Measurements from ENCODE around the gene ERAL1.

ERAL1 gene

GRCh38 chr17:28854457-28855335, at the start of gene ERAL1:
Gene ERAL1, plus strand, starts transcription at chr17:28855016. Its CDS starts 19 bp downstream, at chr17:28855035.
- H3K4me3 Mint-ChIP-seq: peak within 1 kb of the TSS; percentile 86 to 92 (median 91)
- H3K9me3 Mint-ChIP-seq: no peaks in the 10 kb centered on the region
- TF ChIP-seq, protein P1, sequence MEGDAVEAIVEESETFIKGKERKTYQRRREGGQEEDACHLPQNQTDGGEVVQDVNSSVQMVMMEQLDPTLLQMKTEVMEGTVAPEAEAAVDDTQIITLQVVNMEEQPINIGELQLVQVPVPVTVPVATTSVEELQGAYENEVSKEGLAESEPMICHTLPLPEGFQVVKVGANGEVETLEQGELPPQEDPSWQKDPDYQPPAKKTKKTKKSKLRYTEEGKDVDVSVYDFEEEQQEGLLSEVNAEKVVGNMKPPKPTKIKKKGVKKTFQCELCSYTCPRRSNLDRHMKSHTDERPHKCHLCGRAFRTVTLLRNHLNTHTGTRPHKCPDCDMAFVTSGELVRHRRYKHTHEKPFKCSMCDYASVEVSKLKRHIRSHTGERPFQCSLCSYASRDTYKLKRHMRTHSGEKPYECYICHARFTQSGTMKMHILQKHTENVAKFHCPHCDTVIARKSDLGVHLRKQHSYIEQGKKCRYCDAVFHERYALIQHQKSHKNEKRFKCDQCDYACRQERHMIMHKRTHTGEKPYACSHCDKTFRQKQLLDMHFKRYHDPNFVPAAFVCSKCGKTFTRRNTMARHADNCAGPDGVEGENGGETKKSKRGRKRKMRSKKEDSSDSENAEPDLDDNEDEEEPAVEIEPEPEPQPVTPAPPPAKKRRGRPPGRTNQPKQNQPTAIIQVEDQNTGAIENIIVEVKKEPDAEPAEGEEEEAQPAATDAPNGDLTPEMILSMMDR (IDR thresholded peaks at IDR 0.05; ENCODE audit: unreplicated experiment in 3 of 3): no peak
- H3K27me3 Mint-ChIP-seq (ENCODE audit: low read depth): no peaks in the 10 kb centered on the region
- H3K27ac Mint-ChIP-seq: peak within 1 kb of the TSS; percentile 83 to 93 (median 89)
- H3K36me3 Mint-ChIP-seq (ENCODE audit: low read depth): peaks cover 26% of the 10 kb centered on the region
- H3K4me1 Mint-ChIP-seq: peaks cover 9% of the 10 kb centered on the region

GRCh38 chr17:28807925-28808634, 46.7 kb upstream of the ERAL1 start:
- TF ChIP-seq, protein P1 (IDR thresholded peaks at IDR 0.05; ENCODE audit: unreplicated experiment in 3 of 3): no peak
- Mint-ChIP-seq H3K27me3 (ENCODE audit: low read depth) (no peaks in the 10 kb centered on the region), H3K4me3 (peak overlapping the region in 2 of 3 experiments; percentile 26 to 47), H3K36me3 (ENCODE audit: low read depth) (peaks cover 26% of the 10 kb centered on the region), H3K27ac (peak overlapping the region; percentile 75 to 90 (median 78)), H3K4me1 (peaks cover 26% of the 10 kb centered on the region), H3K9me3 (no peaks in the 10 kb centered on the region)

GRCh38 chr17:28810437-28810836, 44.4 kb upstream of the ERAL1 start:
- Mint-ChIP-seq H3K9me3 (no peaks in the 10 kb centered on the region), H3K27ac (peak overlapping the region in 1 of 3 experiments; percentile 46), H3K36me3 (ENCODE audit: low read depth) (peaks cover 13% of the 10 kb centered on the region), H3K27me3 (ENCODE audit: low read depth) (no peaks in the 10 kb centered on the region), H3K4me1 (peaks cover 26% of the 10 kb centered on the region), H3K4me3 (peak overlapping the region; percentile 54 to 94 (median 56))
- TF ChIP-seq, protein P1 (IDR thresholded peaks at IDR 0.05; ENCODE audit: unreplicated experiment in 3 of 3): no peak

DNA sequence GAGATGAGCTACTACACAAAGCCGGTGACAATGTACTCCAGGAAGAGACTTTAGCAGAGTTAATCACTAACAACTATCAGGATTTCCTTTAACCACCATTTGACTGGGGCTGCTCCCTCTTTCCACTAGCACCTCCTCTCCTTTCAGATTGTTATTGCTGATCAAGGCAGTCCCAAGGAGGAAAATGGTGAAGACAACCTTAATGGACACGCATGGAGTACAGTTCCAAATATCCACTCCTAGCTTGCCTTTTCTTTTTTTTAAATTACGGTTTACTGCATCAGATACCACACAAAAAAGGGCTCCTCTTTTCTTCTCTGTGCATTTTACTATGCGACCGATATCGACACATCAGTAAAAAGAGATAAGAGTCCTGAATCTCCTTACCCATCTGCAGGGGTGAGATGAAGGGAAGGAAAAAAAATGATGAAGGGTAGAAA, 43.1 kb upstream of the ERAL1 start:
- Mint-ChIP-seq H3K9me3 (no peaks in the 10 kb centered on the region), H3K36me3 (ENCODE audit: low read depth) (peaks cover 7% of the 10 kb centered on the region), H3K4me3 (peak overlapping the region; percentile 92 to 94 (median 94)), H3K27ac (peak overlapping the region; percentile 94 to 98 (median 95)), H3K27me3 (ENCODE audit: low read depth) (no peaks in the 10 kb centered on the region), H3K4me1 (peaks cover 26% of the 10 kb centered on the region)
- TF ChIP-seq, protein P1 (IDR thresholded peaks at IDR 0.05; ENCODE audit: unreplicated experiment in 3 of 3): no peak

- Mint-ChIP-seq H3K9me3 (no peaks in the 10 kb centered on the region), H3K27me3 (ENCODE audit: low read depth) (no peaks in the 10 kb centered on the region), H3K36me3 (ENCODE audit: low read depth) (peaks cover 7% of the 10 kb centered on the region), H3K27ac (peak overlapping the region; percentile 94 to 98 (median 95)), H3K4me3 (peak overlapping the region; percentile 93 to 94 (median 94)), H3K4me1 (peaks cover 26% of the 10 kb centered on the region)
- TF ChIP-seq, protein P1 (IDR thresholded peaks at IDR 0.05; ENCODE audit: unreplicated experiment in 3 of 3): no peak
These were observed 42.6 kb upstream of the ERAL1 start for GRCh38 chr17:28812091-28812747.

Measured in nephron (organoid).